CD4-positive, alpha-beta T cell treated with Interleukin-6 for 4 hours (primary cell): ENCODE data around the gene ADAM20.
"Not testable (repeated sequence)": the region's sequence is repeated elsewhere in the genome, so short reads cannot be mapped to it uniquely, and the experiment has no call there.

Experiments
- DNase-seq: peaks from one replicate; pipeline ENCODE4 v3.0.0-alpha.2; 2020; ENCODE audit warnings: mixed read lengths

Gene ADAM20

DNA sequence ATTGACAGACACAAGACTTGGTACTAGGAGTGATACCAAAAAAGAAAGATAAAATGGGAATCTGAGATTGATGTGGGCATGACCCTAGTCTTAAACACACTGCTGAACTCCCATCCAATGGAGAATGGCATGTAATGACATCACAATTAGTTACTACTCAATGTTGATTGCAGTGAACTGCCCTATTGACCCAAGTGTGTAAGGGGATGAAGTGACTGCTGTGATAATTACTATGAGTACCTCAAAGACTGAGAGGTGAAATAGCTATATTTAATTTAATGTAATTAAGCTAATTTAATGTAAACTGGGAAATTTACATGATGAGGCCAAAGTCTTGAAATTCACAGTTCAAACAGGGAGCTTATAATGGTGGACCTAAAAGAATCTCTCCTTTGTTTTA is at the start of gene ADAM20:
Gene ADAM20, minus strand, starts transcription at position 101 of the 400 bp plus-strand sequence. CDS start 10,247 bp downstream, outside the sequence.
- DNase-seq: no peak

DNA sequence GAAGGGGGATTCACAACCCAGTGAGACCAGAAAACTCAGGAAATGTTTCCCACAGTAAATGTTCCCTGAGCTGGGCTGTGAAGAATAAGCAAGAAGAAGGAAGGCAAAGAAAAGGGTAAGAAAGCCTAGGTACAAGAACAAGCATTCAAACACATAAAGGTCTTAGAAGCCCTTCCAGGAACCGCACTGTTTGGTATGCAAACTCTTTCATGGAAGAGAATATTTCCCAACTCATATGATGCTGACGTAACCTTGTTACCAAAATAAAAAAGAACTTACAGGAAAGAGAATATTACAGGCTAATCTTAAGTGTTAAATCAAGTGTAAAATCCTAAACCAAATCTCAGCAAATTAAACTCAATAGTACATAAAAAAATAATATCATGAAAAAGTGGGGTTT is 42.1 kb upstream of the ADAM20 start:
- no peak for DNase-seq

DNA sequence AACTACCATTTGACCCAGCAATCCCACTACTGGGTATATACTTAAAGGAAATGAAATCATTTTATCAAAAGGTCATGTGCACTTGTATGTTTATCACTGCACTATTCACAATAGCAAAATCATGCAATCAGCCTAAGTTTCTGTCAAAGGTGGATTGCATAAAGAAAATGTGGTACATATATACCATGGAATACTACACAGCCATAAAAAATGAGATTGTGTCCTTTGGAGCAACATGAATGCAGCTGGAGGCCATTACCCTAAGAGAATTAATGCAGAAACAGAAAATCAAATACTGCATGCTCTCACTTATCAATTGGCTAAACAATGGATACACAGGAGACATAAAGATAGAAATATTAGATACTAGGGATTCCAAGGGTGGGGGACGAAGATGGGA is 38.2 kb upstream of the ADAM20 start:
- DNase-seq: no peak

DNA sequence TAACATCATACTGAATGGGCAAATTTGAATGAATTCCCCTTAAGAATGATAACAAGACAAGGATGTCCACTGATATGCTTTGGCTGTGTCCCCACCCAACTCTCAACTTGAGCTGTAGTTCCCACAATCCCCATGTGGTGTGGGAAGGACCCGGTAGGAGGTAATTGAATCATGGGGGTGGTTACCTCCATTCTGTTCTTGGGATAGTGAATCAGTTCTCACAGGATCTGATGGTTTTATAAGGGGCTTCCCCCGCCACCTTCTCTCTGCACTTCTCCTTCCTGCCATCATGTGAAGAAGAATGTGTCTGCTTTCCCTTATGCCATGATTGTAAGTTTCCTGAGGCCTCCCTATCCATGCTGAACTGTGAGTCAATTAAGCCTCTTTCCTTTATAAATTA is 36.3 kb upstream of the ADAM20 start:
- DNase-seq: no peak

DNA sequence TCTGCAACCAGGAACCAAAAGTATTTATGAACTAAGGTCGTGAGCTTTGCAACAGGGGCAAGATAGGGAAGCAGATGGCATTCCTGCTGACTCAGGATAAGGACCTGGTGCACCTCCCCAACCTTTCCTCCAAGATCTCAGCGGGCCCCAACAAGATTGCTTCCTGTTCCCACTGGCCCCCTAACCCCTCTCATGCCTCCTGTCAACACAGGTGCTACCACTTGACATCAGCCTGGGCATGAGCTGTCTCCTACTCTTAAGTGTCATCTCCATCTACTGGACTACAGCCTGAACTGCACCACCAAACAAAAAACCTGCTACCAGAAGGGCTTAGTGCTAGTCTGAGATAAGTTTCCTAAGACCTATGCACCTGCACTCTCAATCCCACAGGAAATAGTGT is 33.0 kb upstream of the ADAM20 start:
- no peak for DNase-seq

DNA sequence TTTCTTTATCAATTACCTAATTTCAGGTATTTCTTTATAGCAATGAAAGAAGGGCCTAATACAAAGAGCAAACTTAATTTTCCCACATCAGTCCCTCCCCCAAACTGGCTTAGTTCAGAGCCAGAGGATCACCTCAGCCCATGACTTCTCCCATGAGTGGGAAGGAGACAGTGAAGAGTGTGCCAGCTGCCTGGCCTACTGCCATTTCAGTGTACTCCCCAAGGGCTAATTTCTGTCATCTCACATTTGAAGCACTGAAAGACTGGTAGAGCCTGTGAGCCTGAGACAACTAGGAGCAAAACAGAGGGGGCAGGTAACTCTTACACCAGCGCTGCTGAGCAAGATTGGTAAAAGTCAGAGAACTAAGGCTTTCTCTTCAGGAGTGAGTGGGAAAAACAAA is 29.1 kb upstream of the ADAM20 start:
- no peak for DNase-seq

DNA sequence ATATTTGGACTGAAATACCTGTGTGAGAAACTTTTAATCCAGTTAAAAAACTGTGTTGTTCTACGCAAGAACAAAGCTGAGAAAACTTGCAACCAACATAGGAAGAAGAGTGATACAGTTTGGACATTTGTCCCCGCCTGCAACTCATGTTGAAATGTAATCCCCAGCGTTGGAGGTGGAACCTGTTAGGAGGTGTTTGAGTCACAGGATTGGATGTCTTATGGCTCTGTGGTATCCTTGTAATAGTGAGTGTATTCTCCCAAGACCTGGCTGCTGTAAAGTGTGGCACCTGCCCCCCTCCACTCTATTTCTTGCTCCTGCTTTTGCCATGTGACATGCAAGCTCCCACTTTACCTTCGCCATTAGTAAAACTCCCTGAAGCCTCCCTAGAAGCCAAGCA is 28.6 kb upstream of the ADAM20 start:
- no peak for DNase-seq

DNA sequence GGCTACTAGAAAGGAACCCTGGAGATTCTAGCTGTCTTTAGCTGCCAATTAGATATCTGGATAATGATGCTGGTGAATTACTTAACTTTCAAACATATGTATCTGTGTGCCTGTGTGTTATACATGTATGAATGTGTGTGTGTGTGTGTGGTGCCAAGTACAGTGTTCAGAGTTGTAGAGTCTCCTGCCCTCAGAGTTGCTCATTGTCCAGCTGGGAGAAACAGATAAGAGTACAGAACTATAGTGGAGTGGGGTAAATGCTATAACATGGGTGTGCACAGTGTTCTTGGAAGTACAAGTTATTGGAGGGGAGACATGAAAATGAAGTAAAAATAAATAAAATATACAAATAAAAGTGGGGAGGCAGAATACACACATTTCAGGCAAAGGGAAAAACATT is 23.6 kb upstream of the ADAM20 start:
- DNase-seq: no peak

DNA sequence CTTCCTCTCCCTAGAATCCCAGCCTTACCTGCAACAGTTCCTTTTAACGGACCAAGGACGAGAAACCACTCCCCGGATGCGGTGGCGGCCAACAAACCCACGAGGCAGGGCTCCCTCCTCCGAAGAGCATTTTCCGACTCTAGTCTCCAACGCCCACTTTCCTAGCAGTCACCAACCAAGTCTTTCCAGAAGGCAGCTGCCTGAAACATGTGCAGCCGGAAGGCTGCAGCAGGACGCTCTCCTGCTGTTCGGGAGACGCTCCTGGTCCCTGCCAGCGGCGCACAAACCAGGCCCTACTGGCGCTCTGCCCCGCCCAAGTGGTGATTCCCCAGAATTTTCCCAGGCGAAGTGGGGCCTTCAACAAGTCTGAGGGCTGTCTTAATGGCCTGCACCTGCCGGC is 21.1 kb upstream of the ADAM20 start:
- DNase-seq: no peak

DNA sequence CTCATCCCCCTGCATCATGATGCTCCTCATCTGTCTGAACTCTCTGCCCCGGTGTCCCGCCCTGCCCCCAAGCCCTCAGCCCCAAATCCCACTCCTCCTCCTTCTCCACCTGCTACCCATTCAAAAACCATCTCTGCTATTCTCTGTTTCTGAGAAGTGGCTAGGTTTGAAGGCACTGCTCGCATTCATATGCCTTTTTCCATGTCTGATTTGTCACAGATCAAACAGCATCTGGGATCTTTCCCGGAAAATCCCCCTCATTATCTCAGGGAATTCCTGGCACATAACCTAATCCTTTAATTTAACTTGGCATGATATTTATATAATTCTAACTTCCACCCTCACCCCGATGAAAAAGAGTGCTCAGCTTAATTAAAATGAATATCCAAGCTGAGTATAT is 3.3 kb upstream of the ADAM20 start:
- no peak for DNase-seq

DNA sequence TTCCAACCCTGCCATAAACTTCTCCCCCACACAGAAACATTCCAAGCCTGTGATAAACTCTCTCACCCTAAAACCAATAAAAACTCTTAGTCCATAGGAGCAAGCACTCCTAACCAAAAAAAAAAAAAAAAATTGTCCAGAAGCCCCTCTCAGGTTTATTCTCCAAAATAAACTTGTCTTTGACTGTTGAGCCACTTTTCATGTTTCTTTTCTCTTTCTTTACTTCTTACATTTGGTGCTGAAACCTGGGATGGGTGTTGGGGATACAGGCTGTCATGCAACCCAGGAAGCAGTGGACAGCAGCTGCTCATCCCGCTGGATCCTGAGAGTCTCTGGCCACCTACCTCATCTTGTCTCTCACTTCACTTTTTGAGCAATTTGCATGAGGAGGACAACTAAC is 2.0 kb upstream of the ADAM20 start:
- DNase-seq: no peak

DNA sequence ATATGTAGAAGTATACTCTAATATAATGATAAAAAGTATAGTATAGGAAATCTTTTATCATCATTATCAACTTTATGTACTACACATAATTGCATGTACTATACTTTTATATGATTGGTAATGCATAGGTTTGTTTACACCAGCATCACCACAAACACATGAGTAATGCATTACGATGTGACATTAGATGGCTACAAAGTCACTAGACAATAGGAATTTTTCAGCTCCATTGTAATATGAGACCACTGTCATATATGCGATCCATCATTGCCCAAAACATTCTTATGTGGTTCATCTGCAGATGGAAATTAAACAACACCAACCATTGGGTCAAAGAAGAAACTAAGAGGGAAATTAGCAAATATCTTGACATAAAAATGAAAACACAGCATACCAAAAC is 4.4 kb downstream of the ADAM20 start:
- no peak for DNase-seq

DNA sequence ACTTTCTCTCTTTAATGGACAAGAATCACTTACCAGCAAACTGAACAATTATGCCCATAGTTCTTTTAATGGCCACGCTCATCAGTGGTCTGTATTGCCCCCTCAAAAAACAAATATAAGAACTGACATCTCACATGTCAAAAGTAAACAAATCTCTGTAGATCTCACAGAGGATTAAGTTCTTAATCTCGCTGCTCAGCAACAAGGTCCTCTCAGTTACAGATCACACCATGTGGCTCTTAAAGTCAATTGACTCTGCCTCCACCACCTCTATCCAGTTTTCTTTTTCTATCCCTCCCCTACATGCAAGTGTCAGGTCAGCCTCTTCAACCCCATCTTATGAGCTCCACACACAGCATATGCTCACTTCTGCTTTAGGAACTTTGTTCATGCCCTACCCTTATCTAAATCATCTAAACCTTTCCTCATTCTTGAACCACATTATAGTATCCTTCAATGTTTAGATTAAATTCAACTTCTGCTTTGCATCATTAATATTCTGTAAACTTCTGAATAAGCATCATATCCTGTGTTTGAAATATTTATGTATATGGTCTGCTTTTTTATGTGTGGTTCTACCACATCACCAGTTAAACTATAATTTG is 7.2 kb downstream of the ADAM20 start:
- DNase-seq: no peak

DNA sequence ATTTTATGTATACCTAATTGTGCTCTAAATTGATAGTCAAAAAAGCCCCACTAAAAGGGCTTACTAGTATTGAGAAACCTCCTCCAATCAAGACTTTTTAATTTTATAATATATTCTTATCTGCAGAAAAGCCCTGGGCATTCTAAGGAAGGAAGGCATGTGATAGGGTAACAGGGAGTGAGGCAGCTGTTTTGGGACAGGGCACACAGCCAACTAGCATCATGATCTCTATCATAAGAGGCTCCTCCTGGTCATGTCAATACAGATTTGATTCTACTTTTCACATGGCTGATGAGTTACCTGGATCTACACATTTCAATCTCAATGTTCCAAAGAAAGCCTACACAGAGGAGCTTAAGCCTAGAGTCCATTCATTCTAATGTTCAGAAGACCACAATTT is 9.1 kb downstream of the ADAM20 start:
- DNase-seq: no peak

DNA sequence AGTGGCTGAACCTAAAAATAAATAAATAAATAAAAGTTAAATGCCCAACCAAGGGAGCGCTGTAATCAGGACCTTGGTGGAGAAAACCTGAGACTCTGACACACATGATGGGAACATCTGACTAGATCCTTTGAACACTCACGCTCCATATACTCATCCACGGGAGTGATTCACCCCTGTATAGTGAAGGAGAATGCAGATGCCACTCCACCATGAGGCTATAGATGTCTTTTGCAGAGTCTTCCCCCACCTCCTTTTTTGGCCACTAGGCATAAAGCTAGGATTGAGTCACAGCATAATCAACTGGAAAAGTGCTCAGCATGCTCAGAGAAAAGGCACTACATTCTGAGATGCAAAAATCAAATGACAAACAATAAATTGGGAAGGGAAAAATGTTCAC is 19.0 kb downstream of the ADAM20 start:
- no peak for DNase-seq

DNA sequence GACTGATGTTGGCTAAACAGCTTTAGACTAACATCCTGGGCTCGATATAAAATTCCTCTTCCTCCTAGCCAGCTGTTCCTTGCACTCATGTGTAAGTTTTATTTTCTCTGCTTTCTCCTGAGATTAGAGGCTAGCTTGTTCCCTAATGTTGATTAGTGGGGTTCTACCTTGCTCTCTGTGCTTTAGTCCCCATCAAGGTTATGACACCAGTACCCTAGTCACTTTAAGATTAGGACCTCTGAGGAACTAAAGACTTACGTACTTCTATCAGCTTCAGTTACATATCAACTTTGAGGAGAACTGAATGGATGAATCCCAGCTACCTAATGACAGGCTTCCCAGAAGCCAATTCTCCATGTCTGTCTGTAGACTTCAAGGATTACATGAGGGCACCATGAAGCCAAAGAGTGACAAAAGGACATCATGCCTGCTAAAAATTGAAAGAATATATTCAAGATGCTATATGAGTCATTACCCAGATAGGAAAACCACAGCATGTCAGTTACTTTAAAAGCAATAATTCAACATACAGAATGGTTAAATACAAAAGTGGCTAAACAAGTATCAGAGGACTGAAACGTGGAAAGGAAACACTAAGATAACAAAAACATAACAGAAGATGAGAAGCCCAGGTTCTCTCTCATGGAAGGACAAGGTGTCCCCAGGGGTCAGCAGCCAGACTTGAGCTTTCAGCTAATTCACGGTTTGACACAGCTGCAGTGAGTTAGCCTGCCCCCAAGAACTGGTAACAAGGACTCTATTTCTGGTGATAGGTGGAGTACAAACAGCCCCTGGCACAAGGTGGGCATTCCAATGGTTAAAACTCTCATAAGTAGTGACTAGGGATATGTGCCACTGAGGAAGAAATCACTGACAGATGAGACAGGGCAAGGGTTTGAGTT is 20.4 kb downstream of the ADAM20 start:
- no peak for DNase-seq

DNA sequence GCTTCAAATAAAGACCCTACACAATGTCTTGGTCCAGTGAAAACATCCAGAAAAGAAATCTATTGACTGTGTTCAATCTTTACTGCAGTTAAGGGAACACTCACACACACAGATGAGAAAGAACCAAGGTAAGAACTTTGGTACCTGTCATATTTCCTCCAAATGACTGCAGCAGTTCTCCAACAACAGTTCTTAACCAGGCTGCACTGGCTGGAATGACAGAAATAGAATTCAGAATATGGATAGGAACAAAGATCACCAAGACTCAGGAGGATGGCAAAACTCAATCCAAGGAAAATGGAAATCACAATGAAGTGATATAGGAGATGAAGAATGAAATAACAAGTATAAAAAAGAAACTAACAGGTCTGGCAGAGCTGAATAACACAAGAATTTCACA is 36.6 kb downstream of the ADAM20 start:
- no peak for DNase-seq

DNA sequence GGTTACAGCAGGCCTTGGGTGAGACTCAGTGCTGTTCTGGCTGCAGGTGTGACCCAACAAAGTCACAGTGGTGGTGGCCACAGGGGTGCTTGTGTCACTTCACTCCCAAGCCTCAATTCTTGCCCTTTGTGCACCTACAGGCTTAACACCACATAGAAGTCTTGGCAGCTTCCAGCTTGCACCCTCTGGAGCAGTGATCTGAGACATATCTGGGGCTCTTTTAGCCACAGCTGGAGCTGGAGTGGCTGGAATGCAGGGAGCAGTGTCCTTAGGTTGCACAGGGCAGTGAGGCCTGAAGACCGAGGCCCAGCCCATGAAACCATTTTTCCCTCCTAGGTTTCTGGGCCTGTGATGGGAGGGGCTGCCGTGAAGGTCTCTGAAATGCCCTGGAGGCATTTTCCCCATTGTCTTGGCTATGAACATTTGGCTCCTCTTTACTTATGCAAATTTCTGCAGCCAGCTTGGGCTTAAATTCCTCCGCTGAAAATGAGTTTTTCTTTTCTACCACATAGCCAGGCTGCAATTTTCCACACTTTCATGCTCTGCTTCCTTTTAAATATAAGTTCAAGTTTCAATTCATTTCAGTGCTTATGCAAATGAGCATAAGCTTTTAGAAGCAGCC is 45.1 kb downstream of the ADAM20 start:
- DNase-seq: no peak

DNA sequence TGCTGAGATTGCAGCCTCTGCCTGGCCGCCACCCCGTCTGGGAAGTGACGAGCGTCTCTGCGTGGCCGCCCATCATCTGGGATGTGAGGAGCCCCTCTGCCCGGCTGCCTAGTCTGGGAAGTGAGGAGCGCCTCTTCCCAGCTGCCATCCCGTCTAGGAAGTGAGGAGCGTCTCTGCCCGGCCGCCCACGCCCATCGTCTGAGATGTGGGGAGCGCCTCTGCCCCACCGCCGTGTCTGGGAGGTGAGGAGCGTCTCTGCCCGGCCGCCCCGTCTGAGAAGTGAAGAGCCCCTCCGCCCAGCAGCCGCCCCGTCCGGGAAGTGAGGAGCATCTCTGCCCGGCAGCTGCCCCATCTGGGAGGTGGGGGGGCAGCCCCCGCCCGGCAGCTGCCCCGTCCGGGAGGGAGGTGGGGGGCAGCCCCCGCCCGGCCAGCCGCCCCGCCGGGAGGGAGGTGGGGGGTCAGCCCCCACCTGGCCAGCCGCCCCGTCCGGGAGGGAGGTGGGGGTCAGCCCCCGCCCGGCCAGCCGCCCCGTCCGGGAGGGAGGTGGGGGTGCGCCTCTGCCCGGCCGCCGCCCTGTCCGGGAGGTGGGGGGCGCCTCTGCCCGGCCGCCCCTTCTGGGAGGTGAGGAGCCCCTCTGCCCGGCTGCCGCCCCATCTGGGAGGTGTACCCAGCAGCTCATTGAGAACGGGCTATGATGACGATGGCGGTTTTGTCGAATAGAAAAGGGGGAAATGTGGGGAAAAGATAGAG is 57.3 kb downstream of the ADAM20 start:
- DNase-seq: not testable (repeated sequence)

DNA sequence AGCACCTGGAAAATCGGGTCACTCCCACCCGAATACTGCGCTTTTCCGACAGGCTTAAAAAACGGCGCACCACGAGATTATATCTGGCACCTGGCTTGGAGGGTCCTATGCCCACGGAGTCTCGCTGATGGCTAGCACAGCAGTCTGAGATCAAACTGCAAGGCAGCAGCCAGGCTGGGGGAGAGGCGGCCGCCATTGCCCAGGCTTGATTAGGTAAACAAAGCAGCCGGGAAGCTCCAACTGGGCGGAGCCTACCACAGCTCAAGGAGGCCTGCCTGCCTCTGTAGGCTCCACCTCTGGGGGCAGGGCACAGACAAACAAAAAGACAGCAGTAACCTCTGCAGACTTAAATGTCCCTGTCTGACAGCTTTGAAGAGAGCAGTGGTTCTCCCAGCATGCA is 59.3 kb downstream of the ADAM20 start:
- not testable (repeated sequence) for DNase-seq

DNA sequence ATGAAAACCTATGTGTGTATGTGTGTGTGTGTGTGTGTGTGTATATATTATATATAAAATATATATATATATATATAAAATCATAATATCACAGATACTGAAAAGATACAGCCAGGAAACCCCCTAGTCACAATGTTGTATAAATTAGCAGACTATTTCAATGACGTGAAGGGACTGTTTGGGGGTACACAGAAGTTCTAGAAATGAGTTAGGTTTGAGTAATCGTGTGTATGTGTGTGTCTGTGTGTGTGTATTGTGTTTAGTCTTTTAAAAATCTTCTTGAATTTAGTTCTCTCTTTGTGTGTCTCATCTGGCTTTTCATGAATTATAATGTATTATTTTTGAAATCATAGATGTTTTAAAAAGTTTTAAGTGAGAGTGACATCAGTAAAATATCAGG is 61.0 kb downstream of the ADAM20 start:
- no peak for DNase-seq
